GM18873 (cell line): Measurements from ENCODE around the gene EPB42.
"Not testable (repeated sequence)": the region's sequence is repeated elsewhere in the genome, so short reads cannot be mapped to it uniquely, and the experiment has no call there.

Experiments used
- ATAC-seq: cut with Tn5 transposase; IDR thresholded peaks from one replicate; pipeline ENCODE4 v1.9.1; 2021; ENCODE audit warnings: mild to moderate bottlenecking, moderate library complexity, moderate number of reproducible peaks; ENCODE audit not compliant: unreplicated experiment, low FRiP score

EPB42 gene

DNA sequence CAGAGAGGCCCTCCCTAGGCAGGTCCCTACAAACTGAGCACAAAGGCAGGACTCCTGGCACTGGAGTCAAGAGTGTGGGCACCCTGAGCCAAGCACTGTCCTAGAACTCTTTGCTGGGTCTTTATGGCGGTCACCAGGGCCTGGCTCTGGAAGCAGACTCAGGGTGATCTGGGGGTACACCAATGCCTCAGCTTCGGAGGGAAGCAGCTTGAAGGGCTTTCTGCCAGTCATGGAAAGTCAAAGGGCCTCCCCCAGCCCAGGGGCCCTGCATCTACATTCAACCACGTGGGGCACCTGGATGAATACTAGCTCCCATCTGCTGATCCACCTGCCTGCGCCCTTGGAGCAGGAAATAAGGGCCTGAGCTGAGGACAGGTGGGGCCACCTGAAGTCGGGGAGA is 7.4 kb downstream of the EPB42 start:
- no peak for ATAC-seq

DNA sequence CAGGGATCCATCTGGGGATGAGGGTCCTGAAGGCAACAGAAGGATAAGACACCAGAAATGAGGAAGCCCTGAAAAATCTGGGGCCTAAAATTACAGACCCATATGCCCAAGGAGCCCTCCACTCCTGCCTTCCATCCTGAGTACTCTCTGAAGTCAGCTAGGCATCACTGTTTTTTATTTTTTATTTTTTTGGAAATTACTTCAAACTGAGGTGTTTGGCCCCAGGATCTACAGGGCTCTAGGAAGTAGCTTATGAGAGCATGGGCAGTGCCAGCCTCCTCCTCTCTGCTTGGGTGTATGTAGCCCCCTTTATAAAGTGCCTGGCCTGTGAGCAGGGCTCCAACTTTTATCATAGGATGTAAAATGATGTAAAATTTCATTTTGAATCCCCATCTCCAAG is 7.9 kb downstream of the EPB42 start:
- no peak for ATAC-seq

DNA sequence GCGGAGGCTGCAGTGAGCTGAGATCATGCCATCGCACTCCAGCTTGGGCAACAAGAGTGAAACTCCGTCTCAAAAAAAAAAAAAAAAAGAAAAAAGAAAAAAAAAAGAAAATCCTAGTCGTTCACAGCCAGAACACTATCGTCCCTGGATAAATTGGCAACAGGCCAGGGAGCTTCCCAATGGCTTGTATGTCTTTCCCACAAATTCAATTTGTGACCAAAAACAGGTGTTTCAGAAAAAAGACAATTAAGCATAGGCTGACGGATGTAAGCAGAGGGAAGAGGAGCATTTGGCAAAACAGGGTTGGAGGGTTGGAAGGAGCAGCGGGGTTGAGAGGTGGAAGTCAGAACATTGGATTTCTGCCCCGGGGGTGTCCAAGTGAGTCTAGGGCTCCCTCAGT is 8.5 kb downstream of the EPB42 start:
- no peak for ATAC-seq

DNA sequence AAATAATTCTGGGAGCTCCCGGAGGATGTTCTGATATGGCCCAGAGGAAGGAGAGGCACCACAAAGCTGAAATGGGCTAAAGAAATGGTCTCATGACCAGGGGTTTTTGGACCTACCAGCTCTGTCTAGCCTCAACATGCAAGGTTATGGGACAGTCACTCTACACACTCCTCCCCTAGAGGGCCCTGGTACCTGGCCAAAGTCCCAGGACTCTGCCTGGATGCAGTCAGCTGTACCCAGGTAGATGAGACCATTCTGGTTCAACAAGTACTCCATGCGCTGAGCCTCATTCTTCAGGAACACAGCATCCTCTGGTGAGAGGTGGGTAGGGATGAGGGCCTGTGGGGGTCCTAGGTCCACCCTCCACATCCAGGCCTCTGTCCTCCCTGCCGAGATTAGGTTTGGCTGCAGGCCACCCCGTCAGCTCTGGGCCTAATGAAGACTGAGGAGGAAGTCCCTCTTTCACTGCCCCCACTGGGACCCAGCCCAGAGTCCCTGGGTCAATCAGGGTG is 9.5 kb downstream of the EPB42 start:
- ATAC-seq, result no peak

DNA sequence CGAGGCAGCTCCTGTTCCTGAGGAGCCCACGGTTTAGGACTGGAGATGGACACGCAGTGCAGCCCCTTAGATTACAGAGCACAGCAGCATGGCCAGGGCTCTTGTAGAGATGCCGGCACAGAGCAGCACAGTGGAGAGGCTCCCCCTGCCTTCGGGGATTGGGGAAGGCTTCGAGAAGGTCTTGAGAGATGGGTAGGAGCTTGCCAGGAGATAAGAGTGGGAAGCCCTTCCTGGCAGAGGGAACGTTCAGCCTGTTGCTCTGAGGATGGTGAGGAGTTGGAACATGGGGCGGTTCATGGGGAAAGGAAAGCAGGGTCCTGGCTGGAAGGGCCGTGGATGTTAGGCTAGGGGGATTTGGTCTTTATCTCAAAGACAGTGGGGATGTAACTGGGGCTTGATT is 10.0 kb downstream of the EPB42 start:
- ATAC-seq, result no peak

DNA sequence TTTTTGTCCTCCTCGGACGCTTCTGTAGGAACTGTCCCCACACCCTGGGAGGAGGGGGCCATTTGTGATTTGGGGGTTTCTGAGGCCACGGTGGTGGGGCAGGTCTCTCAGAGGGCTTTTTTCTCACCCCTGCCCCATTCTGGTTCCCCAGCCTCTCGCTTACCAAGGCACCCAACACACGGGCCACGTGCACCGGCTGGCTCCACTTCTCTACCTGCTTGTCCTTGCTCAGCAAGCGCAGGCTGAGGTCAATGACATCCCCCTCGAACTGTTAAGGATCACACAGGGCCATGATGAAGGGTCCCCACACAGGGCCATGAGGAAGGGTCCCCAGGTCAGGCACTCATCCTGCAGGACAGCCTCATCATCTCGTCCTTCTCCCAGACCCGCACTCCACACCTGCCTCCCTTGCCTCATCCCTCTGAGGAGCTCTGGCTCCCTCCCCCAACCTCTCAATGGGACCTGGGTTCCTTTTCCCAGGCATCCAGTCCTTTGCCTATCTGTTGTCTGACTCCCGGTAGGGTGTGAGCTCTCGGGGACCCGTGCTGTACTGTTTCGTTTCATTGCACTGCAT is 10.6 kb downstream of the EPB42 start:
- ATAC-seq, result no peak

DNA sequence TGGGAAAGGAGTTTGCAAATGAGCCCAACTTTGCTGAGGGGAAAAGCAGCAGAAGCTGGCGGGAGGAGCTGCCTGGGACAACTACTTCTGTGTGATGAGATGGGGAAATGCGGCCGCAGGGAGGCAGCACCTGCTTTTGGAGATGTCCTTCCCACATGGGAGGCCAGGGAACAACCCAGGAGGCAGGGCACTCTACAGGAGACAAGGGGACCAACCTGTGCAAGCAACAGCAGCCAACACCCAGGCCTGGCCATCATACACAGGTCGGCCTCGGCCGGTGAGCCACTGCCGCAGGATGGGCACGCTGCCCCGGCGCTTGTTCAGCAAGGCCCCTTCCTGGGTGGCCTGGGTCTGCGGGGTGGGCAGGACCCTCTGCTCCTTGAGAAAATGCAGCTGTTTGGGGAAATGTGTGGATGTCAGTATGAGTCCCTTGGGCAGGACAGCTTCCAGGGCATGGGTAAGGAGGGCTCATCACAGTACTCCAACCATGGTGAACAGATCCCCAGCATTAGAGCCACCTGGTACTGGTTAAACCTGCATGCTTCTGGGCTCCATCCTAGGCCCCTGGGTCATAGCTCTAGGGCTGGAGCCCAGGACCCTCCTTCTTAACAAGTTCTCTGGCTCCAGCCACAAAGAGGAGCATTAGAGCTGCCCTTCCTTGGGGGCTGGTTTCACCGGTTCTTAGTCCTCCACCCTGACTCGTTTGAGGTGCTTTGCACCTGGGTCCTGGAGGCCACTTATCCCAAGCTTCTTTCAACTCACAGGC is 11.6 kb downstream of the EPB42 start:
- no peak for ATAC-seq

DNA sequence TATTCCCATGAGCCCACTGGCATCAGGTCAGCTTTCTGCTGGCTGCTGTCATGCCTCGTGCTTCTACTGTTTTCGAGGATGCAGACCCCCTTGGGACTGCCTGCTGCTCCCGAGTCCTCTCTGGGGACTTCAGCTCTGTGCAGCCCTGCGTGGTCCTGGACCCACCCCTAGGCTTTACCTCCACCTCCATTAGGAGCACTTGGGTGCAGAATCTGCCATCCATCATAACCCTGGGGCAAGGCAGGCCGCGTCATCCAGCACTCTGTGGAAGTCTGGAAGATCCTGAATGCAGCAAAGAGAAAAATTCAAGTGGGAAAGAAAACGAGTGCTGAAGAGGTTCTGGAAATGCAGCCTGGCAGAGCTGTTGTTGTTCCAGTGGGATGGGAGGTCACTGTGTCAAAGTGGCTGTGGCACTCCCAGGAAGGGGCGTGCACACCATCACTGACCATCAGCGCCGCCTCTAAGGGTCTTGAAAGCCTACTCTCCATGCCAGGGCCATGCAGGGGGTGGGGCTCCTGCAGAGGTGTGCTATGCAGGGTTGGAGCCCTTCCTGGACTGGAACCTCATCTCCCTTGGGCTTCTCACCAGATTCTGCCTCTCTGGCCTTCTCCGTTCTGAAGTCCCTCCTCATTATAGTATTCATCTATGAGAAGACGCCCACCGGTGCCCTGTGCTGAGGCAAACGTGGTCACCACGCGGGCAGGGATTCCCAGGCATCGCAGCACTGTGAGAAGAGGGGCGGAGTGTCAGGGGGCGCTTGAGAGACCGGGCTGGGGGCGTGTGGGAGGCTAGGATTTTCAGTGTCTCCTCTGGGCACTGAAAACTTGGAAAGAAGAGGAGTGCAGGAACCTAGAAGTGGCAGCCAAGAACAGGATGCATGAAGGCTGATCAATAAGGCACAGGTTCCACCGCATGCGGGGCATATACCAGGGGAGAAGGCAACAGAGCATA is 12.5 kb downstream of the EPB42 start:
- no peak for ATAC-seq

DNA sequence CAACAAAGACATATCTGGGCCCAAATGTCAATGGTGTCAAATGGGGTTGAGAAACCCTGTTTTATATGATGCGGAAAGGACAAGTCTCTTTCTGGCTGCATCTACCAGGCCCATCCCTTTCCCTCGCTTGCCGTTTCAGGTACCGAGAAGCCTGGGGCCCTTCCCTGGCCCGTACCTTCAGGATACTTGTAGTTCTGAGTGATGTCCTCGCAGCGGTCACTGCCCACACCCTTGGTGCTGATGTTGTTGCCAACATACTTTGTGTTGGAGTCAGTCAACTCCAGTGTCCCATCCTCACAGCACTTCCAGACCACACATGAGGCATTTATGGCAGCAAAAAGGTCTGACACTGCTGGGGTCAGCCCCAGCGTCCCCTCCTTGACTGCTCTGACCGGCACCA is 13.8 kb downstream of the EPB42 start:
- ATAC-seq, result no peak

DNA sequence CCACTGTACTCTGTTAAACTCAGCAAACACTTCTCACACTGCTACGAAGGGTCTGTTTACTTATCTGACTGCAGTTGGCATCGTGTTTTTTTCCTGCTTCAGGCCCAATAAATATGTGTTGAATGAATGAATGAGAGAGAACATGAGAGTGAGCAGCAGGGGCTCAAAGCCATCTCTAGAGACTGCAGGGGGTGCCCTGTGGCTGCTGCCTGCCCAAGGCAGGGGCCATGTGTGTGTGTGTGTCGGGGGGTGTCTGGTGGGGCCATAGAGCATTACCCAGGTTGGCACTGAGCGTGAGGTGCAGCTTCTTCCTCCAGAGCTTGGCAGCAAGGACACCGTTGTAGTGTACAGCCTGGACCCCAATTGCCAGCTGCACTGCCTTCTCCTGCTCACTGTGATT is 14.8 kb downstream of the EPB42 start:
- no peak for ATAC-seq

DNA sequence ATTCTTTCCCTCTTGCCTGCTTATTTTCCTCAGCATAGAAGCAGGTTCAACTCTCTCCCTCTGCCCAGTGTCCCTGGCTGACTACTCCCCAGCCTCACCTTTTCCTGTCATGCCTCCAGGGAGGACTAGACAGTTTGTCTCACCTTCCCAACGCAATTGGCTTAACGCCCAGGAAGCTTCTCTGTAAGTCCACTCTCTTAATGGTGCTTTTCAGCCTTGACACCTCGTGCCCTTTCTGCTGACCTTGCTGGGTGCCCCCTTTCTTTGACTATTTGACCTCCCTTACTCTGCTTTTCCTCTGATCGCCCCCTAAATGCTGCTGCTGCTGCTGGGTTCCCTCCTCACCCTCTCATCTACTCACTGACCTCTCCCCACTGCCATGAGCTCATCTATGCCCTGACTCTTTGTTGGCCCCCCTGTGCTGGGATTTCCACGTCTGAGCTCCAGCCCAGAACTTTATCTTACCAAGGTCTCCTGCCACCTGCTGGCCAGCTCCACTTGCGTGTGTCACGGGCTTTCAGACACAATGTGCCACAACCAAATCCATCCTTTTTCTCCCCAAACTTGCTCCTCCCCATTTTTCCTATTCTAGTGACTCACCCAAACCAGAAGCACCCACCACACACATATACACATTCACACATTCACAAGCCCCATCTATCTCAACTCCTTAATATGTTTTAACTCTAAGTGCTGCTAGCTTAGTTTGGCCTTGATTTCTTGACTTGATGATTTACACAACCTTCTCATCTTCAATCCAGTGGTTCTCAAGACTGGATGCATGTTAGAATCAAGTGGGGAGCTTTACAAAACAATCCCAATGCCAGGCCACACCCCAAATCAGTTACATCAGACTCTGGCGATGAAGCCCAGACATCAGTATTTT is 16.6 kb downstream of the EPB42 start:
- no peak for ATAC-seq

DNA sequence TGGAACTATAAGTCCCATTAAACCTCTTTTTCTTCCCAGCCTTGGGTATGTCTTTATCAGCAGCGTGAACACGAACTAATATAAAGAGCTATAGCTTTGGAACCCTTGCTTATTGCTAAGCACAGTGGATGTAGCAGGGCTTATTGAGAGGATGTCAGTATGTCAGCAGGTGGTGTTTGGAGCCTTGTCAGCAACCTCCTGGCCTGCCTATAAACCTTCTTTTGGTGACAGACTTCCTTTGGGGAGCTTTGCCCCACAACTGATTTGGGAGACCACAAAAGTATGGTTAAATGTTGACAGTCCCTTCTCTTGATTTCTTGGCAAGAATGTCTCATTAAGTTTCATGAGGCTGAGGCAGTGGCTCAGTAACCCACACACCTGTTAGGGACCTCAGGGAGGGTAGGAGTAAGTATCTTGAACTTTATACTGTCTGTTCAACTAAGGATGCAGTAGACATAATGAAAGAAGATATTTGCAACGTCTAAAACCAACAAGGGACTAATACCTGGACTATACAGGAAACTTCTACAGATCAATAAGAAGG is 20.8 kb downstream of the EPB42 start:
- no peak for ATAC-seq

DNA sequence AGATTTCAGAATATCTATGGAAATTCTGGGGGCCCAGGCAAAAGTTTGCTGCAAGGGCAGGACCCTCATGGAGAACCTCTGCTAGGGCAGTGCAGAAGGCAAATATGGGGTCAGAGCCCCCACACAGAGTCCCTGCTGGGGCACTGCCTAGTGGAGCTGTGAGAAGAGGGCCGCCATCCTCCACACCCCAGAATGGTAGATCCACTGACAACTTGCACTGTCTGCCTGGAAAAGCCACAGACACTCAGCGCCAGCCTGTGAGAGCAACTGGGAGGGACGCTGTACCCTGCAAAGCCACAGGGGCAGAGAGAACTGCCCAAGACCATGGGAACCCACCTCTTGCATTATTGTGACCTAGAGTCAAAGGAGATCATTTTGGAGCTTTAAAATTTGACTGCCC is 21.8 kb downstream of the EPB42 start:
- no peak for ATAC-seq

DNA sequence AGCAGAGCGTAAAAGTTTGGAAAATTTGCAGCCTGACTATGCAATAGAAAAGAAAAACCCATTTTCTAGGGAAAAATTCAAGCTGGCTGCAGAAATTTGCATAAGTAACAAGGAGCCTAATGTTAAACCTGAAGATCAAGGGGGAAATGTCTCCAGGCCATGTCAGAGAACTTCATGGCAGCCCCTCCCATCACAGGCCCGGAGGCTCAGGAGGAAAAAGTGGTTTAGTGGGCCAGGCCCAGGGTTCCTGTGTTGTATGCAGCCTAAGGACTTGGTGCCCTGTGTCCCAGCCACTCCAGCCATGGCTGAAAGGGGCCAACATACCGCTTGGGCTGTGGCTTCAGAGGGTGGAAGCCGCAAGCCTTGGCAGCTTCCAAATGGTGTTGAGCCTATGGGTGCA is 22.3 kb downstream of the EPB42 start:
- not testable (repeated sequence) for ATAC-seq

DNA sequence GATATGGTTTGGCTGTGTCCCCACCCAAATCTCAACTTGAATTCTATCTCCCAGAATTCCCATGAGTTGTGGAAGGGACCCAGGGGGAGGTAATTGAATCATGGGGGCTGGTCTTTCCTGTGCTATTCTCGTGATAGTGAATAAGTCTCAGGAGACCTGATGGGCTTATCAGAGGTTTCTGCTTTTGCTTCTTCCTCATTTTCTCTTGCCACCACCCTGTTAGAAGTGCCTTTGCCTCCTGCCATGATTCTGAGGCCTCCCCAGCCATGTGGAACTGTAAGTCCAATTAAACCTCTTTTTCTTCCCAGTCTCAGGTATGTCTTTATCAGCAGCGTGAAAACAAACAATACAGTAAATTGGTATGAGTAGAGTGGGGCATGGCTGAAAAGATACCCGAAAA is 23.0 kb downstream of the EPB42 start:
- ATAC-seq, result not testable (repeated sequence)

DNA sequence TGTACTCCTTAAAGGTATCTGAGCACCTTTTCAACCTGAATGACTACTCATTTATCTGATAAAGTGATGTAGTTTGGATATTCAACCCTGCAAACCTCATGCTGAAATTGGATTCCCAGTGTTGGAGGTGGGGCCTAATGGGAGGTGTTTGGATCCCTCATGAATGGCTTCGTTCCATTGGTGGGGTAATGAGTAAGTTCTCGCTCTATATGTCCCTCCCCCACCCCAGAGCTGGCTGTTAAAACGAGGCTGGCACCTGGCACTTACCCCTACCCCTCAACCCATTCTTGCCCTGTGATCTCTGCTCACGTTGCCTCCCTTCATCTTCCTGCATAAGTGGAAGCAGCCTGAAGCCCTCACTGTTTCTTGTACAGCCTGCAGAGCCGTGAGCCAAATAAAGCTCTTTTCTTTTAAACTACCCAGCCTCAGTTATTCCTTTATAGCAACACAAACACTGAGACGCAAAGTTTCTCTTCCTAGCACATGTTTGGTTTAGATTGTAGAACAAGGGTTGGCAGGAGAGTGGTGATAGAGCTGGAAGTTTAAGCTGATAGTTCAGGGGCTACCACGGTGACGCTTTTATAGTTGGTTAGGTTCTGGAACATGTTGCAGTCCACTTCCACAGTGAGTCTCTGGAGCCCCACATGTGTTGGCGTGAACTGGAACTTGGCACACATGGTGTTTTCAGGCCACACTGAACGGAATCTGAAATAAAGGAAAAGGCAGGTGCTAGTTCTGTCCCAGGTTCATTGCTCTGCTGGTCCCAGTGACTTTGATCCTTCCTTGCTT is 23.9 kb downstream of the EPB42 start:
- no peak for ATAC-seq

DNA sequence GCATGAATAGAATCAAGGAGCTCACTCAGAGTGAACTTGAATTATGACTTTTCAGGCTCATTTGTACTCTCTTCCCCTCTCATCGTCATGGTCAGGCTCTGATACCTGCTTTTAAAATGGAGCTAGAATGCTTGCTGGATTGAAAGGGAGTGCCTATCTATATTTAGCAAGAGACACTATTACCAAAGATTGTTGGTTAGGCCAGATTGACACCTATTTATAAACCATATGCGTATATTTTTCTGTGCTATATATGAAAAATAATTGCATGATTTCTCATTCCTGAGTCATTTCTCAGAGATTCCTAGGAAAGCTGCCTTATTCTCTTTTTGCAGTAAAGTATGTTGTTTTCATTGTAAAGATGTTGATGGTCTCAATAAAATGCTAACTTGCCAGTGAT is 26.0 kb downstream of the EPB42 start:
- ATAC-seq, result no peak

DNA sequence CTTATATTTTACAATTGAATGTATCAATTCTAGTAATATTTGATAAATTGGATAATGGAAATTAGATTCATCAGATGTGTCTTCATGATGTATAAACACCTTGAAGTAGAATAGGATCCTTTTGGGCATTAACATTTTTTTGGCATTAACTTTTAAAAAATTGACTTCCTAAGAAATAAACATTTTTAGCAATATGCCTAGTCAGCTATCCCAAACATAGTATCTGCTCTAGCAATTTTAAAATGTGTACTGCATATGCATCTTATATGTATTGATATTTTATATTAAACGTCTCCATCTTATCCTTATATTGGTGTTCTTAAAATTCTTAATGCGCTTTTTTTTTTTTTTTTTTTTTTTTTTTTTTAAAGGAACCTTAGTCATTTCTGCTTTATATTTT is 27.1 kb downstream of the EPB42 start:
- ATAC-seq, result no peak

DNA sequence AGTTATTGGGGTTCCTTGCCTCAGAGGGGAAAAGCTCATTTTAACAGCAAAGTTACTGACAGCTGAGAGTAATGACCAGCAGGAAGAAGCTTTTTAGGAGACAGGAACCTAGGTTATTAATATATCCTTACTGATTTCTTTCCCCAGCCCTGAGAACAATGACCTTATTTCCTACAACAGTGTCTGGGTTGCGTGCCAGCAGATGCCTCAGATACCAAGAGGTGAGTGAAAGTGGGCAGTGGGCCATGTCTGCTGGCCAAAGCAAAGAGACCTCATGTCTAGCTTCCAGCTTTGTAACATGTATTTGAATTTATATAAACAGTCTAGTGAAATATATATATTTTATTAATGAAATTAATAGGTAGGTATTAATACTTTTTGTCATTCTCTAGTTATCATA is 30.6 kb downstream of the EPB42 start:
- no peak for ATAC-seq
